ENCODE measurements around the gene KSR1.

DNA sequence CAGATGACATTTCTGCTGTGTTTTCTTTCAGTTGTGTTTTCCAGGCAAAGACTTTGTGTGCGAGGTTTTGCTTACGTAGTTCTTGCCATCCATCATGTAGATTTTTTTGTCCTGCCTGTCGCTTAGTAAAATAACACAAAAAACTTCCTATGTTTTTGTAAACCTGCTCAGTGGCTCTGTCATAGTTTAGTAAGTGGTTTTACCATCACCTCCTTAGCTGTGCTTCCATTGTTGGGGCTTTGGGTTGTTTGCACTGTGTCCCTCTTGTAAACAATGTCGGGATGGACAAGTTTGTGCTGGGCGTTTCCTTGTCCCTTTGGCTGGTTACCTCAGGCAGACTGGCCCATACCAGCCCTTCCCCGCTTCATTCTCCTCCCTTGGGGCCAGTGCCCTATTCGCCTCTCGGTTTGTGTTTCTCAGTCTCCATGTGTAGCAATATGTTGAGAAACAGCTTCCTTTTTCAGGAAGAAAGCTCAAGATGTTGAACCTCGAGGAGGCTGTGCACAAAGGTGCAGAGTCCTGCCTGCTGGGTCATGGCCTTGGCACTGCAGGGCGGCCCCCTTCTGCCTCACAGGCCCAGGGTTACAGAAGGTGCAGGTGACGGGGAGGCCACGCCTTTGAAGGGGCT is 74.6 kb downstream of the KSR1 start:
- TF ChIP-seq, protein P1, sequence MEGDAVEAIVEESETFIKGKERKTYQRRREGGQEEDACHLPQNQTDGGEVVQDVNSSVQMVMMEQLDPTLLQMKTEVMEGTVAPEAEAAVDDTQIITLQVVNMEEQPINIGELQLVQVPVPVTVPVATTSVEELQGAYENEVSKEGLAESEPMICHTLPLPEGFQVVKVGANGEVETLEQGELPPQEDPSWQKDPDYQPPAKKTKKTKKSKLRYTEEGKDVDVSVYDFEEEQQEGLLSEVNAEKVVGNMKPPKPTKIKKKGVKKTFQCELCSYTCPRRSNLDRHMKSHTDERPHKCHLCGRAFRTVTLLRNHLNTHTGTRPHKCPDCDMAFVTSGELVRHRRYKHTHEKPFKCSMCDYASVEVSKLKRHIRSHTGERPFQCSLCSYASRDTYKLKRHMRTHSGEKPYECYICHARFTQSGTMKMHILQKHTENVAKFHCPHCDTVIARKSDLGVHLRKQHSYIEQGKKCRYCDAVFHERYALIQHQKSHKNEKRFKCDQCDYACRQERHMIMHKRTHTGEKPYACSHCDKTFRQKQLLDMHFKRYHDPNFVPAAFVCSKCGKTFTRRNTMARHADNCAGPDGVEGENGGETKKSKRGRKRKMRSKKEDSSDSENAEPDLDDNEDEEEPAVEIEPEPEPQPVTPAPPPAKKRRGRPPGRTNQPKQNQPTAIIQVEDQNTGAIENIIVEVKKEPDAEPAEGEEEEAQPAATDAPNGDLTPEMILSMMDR (IDR thresholded peaks at IDR 0.05) = no peak
- TF ChIP-seq POLR2A (IDR thresholded peaks at IDR 0.05) (no peak), POLR2AphosphoS5 (IDR thresholded peaks at IDR 0.05) (no peak)
